Astrocyte of the spinal cord (primary cell): Measurements from ENCODE around the gene KIF13A.

Experiments used
- DNase-seq: peaks from one replicate; pipeline ENCODE4 v3.0.0; 2011; ENCODE audit warnings: low read depth, low spot score
- H3K4me3 ChIP-seq: 2 replicates; pipeline ENCODE4 v1.5.1; 2011; ENCODE audit warnings: low read depth, mild to moderate bottlenecking, low read length, moderate library complexity
- in situ Hi-C: cut with HindIII; loops from 2 replicates; pipeline ENCODE4 v1.10.0; 2017; ENCODE audit warnings: low sequenced_read_pairs
- TF ChIP-seq, protein P1 (sequence below): IDR thresholded peaks from 2 replicates; pipeline ENCODE4 v1.5.1; 2012; ENCODE audit warnings: low read depth, mild to moderate bottlenecking, low read length, inconsistent platforms

KIF13A gene

DNA sequence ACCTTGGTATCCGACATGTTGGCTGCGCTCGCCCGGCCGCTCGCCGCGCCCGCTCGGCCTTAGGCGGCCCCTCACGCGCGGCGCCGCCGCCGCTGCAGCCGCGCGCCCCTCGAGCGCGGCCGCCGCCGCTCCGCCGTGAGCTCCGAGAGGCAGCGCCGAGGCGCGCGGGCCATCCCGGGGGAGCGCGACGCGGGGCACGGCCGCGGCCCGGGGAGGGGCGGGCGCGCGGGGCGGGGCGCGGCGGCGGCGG lies at the start of gene KIF13A:
KIF13A (minus strand) TSS at position 189 of the 250 bp plus-strand sequence; CDS start at position 17, 172 bp downstream.
- in situ Hi-C loops = no loop called here
- DNase-seq = no peak
- H3K4me3 ChIP-seq = peak within 1 kb of the TSS; percentile 75
- TF ChIP-seq, protein P1, sequence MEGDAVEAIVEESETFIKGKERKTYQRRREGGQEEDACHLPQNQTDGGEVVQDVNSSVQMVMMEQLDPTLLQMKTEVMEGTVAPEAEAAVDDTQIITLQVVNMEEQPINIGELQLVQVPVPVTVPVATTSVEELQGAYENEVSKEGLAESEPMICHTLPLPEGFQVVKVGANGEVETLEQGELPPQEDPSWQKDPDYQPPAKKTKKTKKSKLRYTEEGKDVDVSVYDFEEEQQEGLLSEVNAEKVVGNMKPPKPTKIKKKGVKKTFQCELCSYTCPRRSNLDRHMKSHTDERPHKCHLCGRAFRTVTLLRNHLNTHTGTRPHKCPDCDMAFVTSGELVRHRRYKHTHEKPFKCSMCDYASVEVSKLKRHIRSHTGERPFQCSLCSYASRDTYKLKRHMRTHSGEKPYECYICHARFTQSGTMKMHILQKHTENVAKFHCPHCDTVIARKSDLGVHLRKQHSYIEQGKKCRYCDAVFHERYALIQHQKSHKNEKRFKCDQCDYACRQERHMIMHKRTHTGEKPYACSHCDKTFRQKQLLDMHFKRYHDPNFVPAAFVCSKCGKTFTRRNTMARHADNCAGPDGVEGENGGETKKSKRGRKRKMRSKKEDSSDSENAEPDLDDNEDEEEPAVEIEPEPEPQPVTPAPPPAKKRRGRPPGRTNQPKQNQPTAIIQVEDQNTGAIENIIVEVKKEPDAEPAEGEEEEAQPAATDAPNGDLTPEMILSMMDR = no peak

DNA sequence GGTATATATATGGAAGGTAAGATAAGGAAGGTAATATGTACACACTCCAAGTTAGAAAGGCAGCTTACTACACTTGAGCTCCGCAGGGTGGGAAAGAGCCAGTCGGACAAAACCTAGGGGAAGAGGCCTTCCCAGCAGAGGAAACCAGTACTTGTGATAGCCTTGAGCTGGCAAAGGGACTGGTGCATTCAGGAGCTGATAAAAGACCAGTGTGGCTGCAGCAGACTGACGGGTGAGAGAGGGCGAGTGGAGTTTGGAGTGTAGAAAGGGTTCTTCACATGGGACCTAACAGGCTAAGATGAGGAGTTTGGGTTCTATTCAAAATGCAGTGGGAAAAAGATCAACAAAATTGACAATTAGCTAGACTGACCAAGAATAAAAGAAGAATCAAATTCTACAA lies 49.3 kb upstream of the KIF13A start:
- no peak overlapping the region for H3K4me3 ChIP-seq
- in situ Hi-C loops = no loop called here
- no peak for DNase-seq
- TF ChIP-seq, protein P1 = no peak

DNA sequence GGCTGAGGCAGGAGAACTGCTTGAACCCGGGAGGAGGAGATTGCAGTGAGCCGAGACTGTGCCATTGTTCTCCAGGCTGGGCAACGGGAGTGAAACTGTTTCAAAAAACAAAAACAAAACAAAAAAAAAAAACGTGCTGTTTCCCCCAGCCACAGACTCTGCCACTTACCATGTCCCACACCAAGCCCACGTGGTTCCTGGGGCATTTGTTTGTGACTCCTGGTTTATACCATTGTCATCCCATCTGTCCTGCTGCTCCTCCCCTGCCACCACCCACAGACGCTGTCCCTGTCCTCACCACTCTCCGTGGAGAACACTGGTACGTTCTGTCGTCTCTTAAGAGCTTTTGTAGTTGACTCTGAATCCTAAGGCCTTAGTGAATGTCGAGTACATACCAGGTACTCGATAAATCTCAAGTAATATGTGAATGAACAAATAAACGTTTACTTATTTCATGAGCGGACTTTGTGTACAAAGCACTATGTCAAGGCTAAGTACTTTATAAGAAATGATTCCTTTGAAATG lies 48.0 kb upstream of the KIF13A start:
- H3K4me3 ChIP-seq = no peak overlapping the region
- in situ Hi-C loops = no loop called here
- TF ChIP-seq, protein P1 = no peak
- DNase-seq = no peak

DNA sequence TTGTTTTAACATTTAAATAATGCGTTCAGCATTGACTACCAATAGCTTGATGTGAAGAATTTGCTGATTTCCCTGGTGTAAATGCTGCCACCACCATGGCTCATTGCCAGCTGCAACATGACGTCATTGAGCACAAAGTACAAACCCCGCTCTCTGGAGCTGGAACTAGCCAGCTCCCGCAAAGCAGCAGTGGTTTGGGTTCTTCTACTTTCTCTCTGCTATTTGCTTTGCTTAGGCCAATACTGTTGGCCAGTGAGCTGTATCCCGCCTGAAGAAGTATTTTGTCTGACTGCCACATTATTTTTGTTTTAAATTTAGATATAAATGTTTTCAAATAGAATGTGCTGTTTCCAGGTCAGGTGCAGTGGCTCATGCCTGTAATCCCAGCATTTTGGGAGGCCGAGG lies 47.4 kb upstream of the KIF13A start:
- peak; percentile 17 for DNase-seq
- in situ Hi-C loops = no loop called here
- H3K4me3 ChIP-seq = no peak overlapping the region

DNA sequence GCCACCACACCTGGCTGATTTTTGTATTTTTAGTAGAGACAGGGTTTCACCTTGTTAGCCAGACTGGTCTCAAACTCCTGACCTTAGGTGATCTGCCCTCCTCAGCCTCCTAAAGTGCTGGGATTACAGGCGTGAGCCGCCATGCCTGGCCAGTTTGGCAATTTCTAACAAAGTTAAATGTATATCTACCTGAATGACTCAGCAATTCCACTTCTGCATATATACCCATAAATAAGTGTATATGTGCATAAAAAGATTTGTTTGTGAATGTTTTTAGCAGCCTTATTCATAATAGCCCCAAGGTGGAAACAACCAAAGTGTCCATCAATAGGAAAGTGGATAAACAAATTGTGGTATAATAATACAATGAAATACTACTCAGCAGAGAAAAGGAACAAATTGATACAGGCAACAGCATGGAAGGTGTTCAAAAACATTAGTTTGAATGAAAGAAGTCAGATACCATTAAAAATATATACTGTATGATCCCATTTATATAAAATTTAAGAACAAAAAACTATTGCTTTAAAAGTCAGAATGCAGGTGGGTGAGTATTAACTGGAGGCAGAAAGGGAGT lies 44.3 kb upstream of the KIF13A start:
- no peak overlapping the region for H3K4me3 ChIP-seq
- in situ Hi-C loops = no loop called here
- no peak for DNase-seq
- TF ChIP-seq, protein P1 = no peak

More for the DNA sequence above, 47.4 kb upstream of the KIF13A start:
- TF ChIP-seq, protein P1 = no peak

DNA sequence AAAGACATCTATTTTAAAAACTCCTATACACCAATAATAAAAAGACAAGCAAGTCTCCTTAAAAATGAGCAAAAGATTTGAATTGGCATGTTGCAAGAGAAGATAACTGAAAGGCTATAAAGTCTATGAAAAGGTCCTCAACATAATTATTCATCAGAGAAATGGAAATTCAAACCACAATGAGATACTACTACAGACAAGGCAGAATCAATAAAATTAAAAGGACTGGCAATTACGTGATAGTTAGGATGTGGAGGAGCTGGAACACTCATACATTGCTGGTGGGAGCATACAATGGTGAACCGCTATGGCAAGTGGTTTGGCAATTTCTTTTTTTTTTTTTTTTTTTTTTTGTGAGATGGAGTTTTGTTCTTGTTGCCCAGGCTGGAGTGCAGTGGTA lies 43.8 kb upstream of the KIF13A start:
- TF ChIP-seq, protein P1 = no peak
- in situ Hi-C loops = no loop called here
- no peak for DNase-seq
- H3K4me3 ChIP-seq = no peak overlapping the region

DNA sequence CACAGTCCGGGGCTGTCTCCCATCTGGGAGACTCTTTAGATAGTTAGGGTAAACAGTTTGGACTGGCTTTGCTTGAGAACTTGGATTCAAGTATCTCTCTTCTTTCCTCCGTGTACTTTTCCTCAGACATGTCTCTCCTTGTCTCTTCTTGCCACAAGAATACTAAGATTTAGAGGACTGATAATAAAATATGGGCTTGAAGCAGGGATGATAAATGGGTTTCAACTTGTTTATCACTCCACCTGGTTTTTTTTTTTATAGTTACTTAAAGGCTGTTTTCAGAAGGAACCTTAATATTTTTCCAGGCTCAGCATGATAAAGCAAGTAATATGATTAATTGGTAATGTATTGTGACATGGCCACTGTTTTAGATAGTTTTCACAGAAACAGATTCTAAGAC lies 40.9 kb upstream of the KIF13A start:
- no peak overlapping the region for H3K4me3 ChIP-seq
- TF ChIP-seq, protein P1 = no peak
- in situ Hi-C loops = no loop called here
- DNase-seq = no peak
